ENCODE measurements around the gene COL17A1. TPM values are rescaled to one million over a fixed set of nuclear protein-coding genes. Genes with fewer than 3 reads are reported as not detected.

Gene COL17A1
- total RNA-seq, 1 experiment from 2014 or later = 514 TPM

DNA sequence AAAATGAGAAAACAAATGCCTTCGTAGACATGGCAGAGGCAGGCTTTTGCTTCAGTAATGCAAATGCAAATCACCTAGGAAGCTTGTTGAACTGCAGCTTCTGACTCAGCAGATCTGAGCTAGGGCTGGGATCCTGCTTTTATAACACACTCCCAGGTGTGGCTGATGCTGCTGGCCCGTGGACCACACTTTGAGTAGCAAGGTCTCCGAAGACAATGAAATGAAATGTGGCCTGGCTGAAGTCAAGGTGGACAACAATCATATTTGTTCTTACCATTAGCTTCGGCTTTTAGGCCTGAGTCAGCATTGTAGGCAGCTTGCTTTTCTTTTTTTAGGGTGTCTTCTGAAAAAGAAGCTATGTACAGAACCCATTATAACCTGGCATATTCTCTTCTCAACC is 26.3 kb downstream of the COL17A1 start:
- H3K9me3 Mint-ChIP-seq (ENCODE audit: unreplicated experiment) = no peaks in the 10 kb centered on the region
- POLR2A ChIA-PET = interaction anchor here (0.6 to 9.4 kb wide), 14 partner anchors 9 to 239 kb away, joined by 3 to 141 read pairs (median 4); partner anchors contain the start of genes COL17A1 and SFR1

DNA sequence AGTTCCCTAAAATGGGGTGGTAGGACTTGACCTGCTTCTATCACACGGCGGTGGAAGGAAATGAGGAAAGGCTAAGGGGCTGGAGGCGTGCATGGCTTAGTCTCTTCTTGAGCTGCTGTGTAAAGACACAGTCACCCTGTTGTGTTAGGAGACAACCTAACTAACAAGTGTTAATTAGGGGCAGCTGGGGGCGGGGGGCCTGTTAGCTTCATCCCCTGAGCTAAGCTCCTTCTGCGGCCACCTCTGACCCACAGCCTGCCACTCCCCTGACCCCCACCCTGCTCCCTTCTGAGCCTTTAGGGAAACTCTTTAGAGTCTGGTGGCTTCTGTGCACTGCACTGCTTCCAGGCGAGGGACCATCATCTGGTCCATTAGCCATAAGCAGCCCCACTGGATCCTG is 28.0 kb downstream of the COL17A1 start:
- intact Hi-C loops (cut with micrococcal nuclease) = no loop called here
- Mint-ChIP-seq H3K4me3 (ENCODE audit: unreplicated experiment) (no peak overlapping the region), H3K27me3 (ENCODE audit: insufficient read depth, unreplicated experiment) (no peaks in the 10 kb centered on the region), H3K4me1 (ENCODE audit: insufficient read depth, unreplicated experiment) (peaks cover 32% of the 10 kb centered on the region), H3K27ac (ENCODE audit: low read depth, unreplicated experiment) (no peak overlapping the region), H3K36me3 (ENCODE audit: insufficient read depth, unreplicated experiment) (peaks cover 98% of the 10 kb centered on the region), H3K9me3 (ENCODE audit: unreplicated experiment) (no peaks in the 10 kb centered on the region)
- ChIA-PET CTCF (interaction anchor here (0.5 to 3.3 kb wide), 7 partner anchors 10 to 328 kb away, joined by 3 to 20 read pairs (median 4); partner anchors contain the start of gene SFR1), POLR2A (interaction anchor here (0.6 to 9.4 kb wide), 6 partner anchors 8 to 211 kb away, joined by 3 to 141 read pairs (median 6); partner anchors contain the start of genes GSTO2 and SFR1)
- TF ChIP-seq, protein P1, sequence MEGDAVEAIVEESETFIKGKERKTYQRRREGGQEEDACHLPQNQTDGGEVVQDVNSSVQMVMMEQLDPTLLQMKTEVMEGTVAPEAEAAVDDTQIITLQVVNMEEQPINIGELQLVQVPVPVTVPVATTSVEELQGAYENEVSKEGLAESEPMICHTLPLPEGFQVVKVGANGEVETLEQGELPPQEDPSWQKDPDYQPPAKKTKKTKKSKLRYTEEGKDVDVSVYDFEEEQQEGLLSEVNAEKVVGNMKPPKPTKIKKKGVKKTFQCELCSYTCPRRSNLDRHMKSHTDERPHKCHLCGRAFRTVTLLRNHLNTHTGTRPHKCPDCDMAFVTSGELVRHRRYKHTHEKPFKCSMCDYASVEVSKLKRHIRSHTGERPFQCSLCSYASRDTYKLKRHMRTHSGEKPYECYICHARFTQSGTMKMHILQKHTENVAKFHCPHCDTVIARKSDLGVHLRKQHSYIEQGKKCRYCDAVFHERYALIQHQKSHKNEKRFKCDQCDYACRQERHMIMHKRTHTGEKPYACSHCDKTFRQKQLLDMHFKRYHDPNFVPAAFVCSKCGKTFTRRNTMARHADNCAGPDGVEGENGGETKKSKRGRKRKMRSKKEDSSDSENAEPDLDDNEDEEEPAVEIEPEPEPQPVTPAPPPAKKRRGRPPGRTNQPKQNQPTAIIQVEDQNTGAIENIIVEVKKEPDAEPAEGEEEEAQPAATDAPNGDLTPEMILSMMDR (IDR thresholded peaks at IDR 0.05; ENCODE audit: unreplicated experiment) = no peak
- no peak for DNase-seq (ENCODE audit: unreplicated experiment)
- no TSS peak for BruUV-seq (replicated peaks)

More for the DNA sequence above, 26.3 kb downstream of the COL17A1 start:
- BruUV-seq (replicated peaks) = no TSS peak
- Mint-ChIP-seq H3K27ac (ENCODE audit: low read depth, unreplicated experiment) (peak overlapping the region; percentile 36), H3K4me1 (ENCODE audit: insufficient read depth, unreplicated experiment) (peaks cover 17% of the 10 kb centered on the region), H3K36me3 (ENCODE audit: insufficient read depth, unreplicated experiment) (peaks cover 100% of the 10 kb centered on the region), H3K4me3 (ENCODE audit: unreplicated experiment) (no peak overlapping the region), H3K27me3 (ENCODE audit: insufficient read depth, unreplicated experiment) (no peaks in the 10 kb centered on the region)
- TF ChIP-seq, protein P1 (IDR thresholded peaks at IDR 0.05; ENCODE audit: unreplicated experiment) = no peak
- DNase-seq (ENCODE audit: unreplicated experiment) = no peak
- CTCF ChIA-PET = interaction anchor here (0.8 to 3.3 kb wide), 4 partner anchors 21 to 64 kb away, joined by 3 to 20 read pairs (median 4); partner anchors contain the start of gene SFR1
- intact Hi-C loops (cut with micrococcal nuclease) = no loop called here

DNA sequence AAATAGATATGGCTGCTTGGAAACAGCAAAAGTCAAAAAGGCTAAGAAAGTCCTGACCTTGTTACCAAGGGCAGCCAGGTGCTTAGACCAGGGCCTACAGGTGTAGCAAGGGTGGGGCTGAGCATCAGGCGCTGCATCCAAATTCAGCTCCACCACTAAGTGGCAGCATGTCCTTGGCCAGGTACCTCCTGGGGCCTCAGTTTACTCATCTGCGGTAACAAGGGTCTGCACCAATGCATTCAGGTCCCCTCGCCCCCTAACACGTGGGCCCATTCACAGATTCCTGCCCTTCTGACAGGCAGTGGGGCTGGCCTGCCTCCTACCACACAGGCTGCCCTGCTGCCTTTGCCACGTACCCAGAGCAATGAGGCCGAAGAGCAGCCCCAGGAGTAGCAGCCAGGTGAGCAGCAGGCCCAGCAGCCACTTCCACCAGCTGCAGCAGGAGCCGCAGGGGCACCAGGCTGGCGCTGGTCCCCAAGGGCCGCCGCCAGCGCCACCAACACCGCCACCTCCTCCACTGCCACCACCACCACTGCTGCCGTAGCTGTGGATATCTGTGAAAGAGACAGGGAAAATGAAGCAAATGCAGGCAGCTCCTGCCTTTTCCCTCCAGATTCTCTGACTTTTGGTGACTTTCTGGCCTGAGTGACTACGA is 28.9 kb downstream of the COL17A1 start:
- POLR2A ChIA-PET = interaction anchor here (0.6 to 9.4 kb wide), 9 partner anchors 10 to 993 kb away, joined by 3 to 141 read pairs (median 3); partner anchors contain the start of genes GSTO2 and SFR1
- no TSS peak for BruUV-seq (replicated peaks)

DNA sequence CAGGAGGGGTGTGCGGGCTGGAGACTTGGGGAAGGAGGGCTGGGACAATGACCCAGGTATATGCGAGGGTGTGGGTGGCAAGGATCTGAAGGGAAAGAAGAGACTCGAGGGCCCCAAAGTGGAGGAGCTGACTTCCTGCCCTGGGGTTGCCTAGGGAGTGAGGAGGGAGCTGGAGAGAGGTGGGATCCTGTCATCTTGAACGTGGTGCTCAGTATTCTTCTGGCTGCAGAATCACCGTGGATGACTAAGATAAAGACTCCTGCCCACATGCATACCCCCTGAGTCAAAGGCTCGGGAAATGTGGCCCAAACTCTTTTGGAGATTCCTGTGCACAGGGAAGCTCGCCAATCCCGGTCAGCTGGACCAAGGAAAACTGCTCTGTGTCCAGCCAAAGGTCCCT is 31.2 kb downstream of the COL17A1 start:
- POLR2A ChIA-PET = interaction anchor here (0.7 to 9.4 kb wide), 3 partner anchors 28 to 85 kb away, joined by 3 to 141 read pairs (median 29); partner anchors contain the start of gene SFR1
- H3K4me3 Mint-ChIP-seq (ENCODE audit: unreplicated experiment) = no peak overlapping the region
- CTCF ChIA-PET = interaction anchor here (1.8 kb wide), 1 partner anchor 28 kb away, joined by 6 read pairs; no protein-coding TSS in a partner anchor
- no TSS peak for BruUV-seq (replicated peaks)
- H3K27me3 Mint-ChIP-seq (ENCODE audit: insufficient read depth, unreplicated experiment) = no peaks in the 10 kb centered on the region
- peak overlapping the region; percentile 84 for H3K27ac Mint-ChIP-seq (ENCODE audit: low read depth, unreplicated experiment)
- TF ChIP-seq, protein P1 (IDR thresholded peaks at IDR 0.05; ENCODE audit: unreplicated experiment) = no peak
- peaks cover 37% of the 10 kb centered on the region for H3K4me1 Mint-ChIP-seq (ENCODE audit: insufficient read depth, unreplicated experiment)
- peaks cover 98% of the 10 kb centered on the region for H3K36me3 Mint-ChIP-seq (ENCODE audit: insufficient read depth, unreplicated experiment)
- peak; percentile 73 for DNase-seq (ENCODE audit: unreplicated experiment)
- intact Hi-C loops (cut with micrococcal nuclease) = no loop called here
- no peaks in the 10 kb centered on the region for H3K9me3 Mint-ChIP-seq (ENCODE audit: unreplicated experiment)

More for the DNA sequence above, 28.9 kb downstream of the COL17A1 start:
- H3K4me3 Mint-ChIP-seq (ENCODE audit: unreplicated experiment) = no peak overlapping the region
- no peaks in the 10 kb centered on the region for H3K9me3 Mint-ChIP-seq (ENCODE audit: unreplicated experiment)
- H3K4me1 Mint-ChIP-seq (ENCODE audit: insufficient read depth, unreplicated experiment) = peaks cover 37% of the 10 kb centered on the region
- no peaks in the 10 kb centered on the region for H3K27me3 Mint-ChIP-seq (ENCODE audit: insufficient read depth, unreplicated experiment)
- intact Hi-C loops (cut with micrococcal nuclease) = no loop called here
- H3K36me3 Mint-ChIP-seq (ENCODE audit: insufficient read depth, unreplicated experiment) = peaks cover 98% of the 10 kb centered on the region
- CTCF ChIA-PET = interaction anchor here (0.7 to 3.3 kb wide), 8 partner anchors 10 to 169 kb away, joined by 3 to 20 read pairs (median 4); partner anchors contain the start of gene SFR1
- DNase-seq (ENCODE audit: unreplicated experiment) = no peak
- H3K27ac Mint-ChIP-seq (ENCODE audit: low read depth, unreplicated experiment) = no peak overlapping the region
- TF ChIP-seq, protein P1 (IDR thresholded peaks at IDR 0.05; ENCODE audit: unreplicated experiment) = no peak
